Endodermal cell (in vitro differentiated cells): ENCODE data around the gene CALCOCO1. TPM values are rescaled to one million over a fixed set of nuclear protein-coding genes. Genes with fewer than 3 reads are reported as not detected.
"Not testable (repeated sequence)": the region's sequence is repeated elsewhere in the genome, so short reads cannot be mapped to it uniquely, and the experiment has no call there.

Source experiments
- DNase-seq: peaks from one replicate; pipeline ENCODE4 v3.0.0-alpha.2; 2017
- H3K27ac ChIP-seq: 2 replicates; pipeline ENCODE4 v1.5.1; 2013; ENCODE audit warnings: mild to moderate bottlenecking, low read depth, low read length, moderate library complexity
- H3K27me3 ChIP-seq: 2 replicates; pipeline ENCODE4 v1.6.1; 2013; ENCODE audit warnings: mild to moderate bottlenecking, low read length, moderate library complexity; ENCODE audit not compliant: insufficient read depth, control insufficient read depth, poor library complexity, severe bottlenecking
- H3K36me3 ChIP-seq: 2 replicates; pipeline ENCODE4 v1.7.0; 2013; ENCODE audit warnings: mild to moderate bottlenecking, low read length, moderate library complexity; ENCODE audit not compliant: control insufficient read depth, insufficient read depth
- H3K4me1 ChIP-seq: one replicate; pipeline ENCODE4 v1.7.0; 2013; ENCODE audit warnings: low read length; ENCODE audit not compliant: control insufficient read depth, insufficient read depth
- H3K4me3 ChIP-seq: 2 replicates; pipeline ENCODE4 v1.5.1; 2013; ENCODE audit warnings: mild to moderate bottlenecking, low read length, moderate library complexity
- H3K9ac ChIP-seq: 2 replicates; pipeline ENCODE4 v1.6.1; 2013; ENCODE audit warnings: mild to moderate bottlenecking, low read length, moderate library complexity; ENCODE audit not compliant: poor library complexity, severe bottlenecking; ENCODE audit errors: extremely low read depth
- H3K9me3 ChIP-seq: 2 replicates; pipeline ENCODE4 v1.6.1; 2013; ENCODE audit warnings: mild to moderate bottlenecking, low read length, moderate library complexity; ENCODE audit not compliant: control insufficient read depth
- H3K27ac Mint-ChIP-seq: 2 replicates; pipeline ENCODE4 v1.8.0; 2020; ENCODE audit warnings: mixed read lengths
- H3K27me3 Mint-ChIP-seq: 2 replicates; pipeline ENCODE4 v1.8.0; 2021; ENCODE audit warnings: mild to moderate bottlenecking, mixed read lengths; ENCODE audit not compliant: insufficient read depth
- H3K36me3 Mint-ChIP-seq: 2 replicates; pipeline ENCODE4 v1.8.0; 2020; ENCODE audit warnings: low read depth, mixed read lengths
- H3K4me1 Mint-ChIP-seq: 2 replicates; pipeline ENCODE4 v1.8.0; 2020; ENCODE audit warnings: mixed read lengths
- H3K4me3 Mint-ChIP-seq: 2 replicates; pipeline ENCODE4 v1.8.0; 2020; ENCODE audit warnings: mild to moderate bottlenecking, moderate library complexity, mixed read lengths
- H3K9me3 Mint-ChIP-seq: 2 replicates; pipeline ENCODE4 v1.8.0; 2020; ENCODE audit warnings: mild to moderate bottlenecking, mixed read lengths
- CTCF ChIP-seq: fragments of 200-600 bp; sonication (generic); conservative IDR thresholded peaks from 2 replicates; pipeline ENCODE4 v1.5.0; 2021; ENCODE audit warnings: antibody characterized with exemption, mild to moderate bottlenecking
- WGBS, 2 experiments: methylation state at CpG; one replicate each; pipeline versions ENCODE4 v1.1.5 to v1.1.7; 2013; ENCODE audit warnings: missing lambda C conversion rate in 2 of 2, mixed read lengths in 1 of 2; ENCODE audit not compliant: insufficient coverage in 1 of 2, insufficient read length in 1 of 2; 5-methylcytosine and 5-hydroxymethylcytosine counted together
- total RNA-seq, 2 donors: library from RNA; stranded (reverse); fragmentation: NEBNext Ultra II Directional in 1 of 2; extraction: Animal tissue kit (Norgen Biotek cat#: 25700) in 1 of 2; gene quantifications; 2 replicates in 1 of 2; 3 replicates in 1 of 2; pipeline ENCODE4 v1.2.1, GENCODE V29; 2021

CALCOCO1 gene
- total RNA-seq, 2 donors from 2014 or later = 41.4 to 45.7 TPM

GRCh38 chr12:53765891-53766290 is 38.6 kb upstream of the CALCOCO1 start:
- no peak for TF ChIP-seq CTCF
- peaks cover 79% of the 10 kb centered on the region for H3K27me3 Mint-ChIP-seq
- Histone ChIP-seq H3K36me3 (no peaks in the 10 kb centered on the region), H3K9me3 (no peaks in the 10 kb centered on the region), H3K9ac (no peak overlapping the region), H3K4me1 (no peaks in the 10 kb centered on the region), H3K27me3 (peaks cover 89% of the 10 kb centered on the region), H3K4me3 (no peak overlapping the region), H3K27ac (no peak overlapping the region)
- no peak for DNase-seq
- H3K4me3 Mint-ChIP-seq = no peak overlapping the region
- H3K27ac Mint-ChIP-seq = no peak overlapping the region
- WGBS, 2 experiments = 85% methylated on average over 2 of the region's 2 CpGs; no CpG with 5 or more reads in 1 of the 2 experiments
- no peaks in the 10 kb centered on the region for H3K36me3 Mint-ChIP-seq
- H3K4me1 Mint-ChIP-seq = no peaks in the 10 kb centered on the region
- H3K9me3 Mint-ChIP-seq = peaks cover 1% of the 10 kb centered on the region

- DNase-seq = no peak
- peaks cover 74% of the 10 kb centered on the region for H3K27me3 Mint-ChIP-seq
- no peak for TF ChIP-seq CTCF
- no peak overlapping the region for H3K4me3 Mint-ChIP-seq
- Histone ChIP-seq H3K27me3 (peaks cover 82% of the 10 kb centered on the region), H3K27ac (no peak overlapping the region), H3K9me3 (no peaks in the 10 kb centered on the region), H3K4me1 (no peaks in the 10 kb centered on the region), H3K9ac (no peak overlapping the region), H3K4me3 (no peak overlapping the region), H3K36me3 (no peaks in the 10 kb centered on the region)
- WGBS, 2 experiments = 85 to 91% methylated on average over 3 to 4 of the region's 4 CpGs
- H3K9me3 Mint-ChIP-seq = peaks cover 1% of the 10 kb centered on the region
- no peaks in the 10 kb centered on the region for H3K36me3 Mint-ChIP-seq
- H3K27ac Mint-ChIP-seq = no peak overlapping the region
- no peaks in the 10 kb centered on the region for H3K4me1 Mint-ChIP-seq
Observed at GRCh38 chr12:53764615-53765014, 37.4 kb upstream of the CALCOCO1 start.

DNA sequence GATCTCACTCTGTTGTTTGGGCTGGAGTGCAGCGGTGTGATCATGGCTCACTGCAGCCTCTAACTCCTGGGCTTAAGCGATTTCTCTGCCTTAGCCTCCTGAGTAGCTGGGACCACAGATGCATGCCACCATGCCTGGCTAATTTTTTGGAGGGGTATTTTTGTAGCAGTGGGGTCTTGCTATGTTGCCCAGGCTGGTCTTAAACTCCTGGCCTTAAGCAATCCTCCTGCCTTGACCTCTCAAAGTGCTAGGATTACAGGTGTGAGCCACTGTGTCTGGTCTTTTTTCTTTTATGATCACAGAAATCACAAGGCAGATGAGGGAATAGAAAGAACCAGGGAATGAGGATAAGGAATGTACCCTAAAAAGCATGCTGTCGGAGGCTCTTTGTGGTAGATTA is 35.5 kb upstream of the CALCOCO1 start:
- H3K9ac ChIP-seq, H3K27ac ChIP-seq, H3K4me3 ChIP-seq, H3K9me3 Mint-ChIP-seq, H3K4me3 Mint-ChIP-seq, H3K4me1 ChIP-seq, H3K27ac Mint-ChIP-seq, H3K36me3 Mint-ChIP-seq, H3K36me3 ChIP-seq, H3K9me3 ChIP-seq, DNase-seq: not testable (repeated sequence)
- WGBS, 2 experiments = 95% methylated on average over 3 of the region's 3 CpGs; no CpG with 5 or more reads in 1 of the 2 experiments
- Mint-ChIP-seq H3K27me3 (peaks cover 72% of the 10 kb centered on the region), H3K4me1 (peaks cover 10% of the 10 kb centered on the region)
- H3K27me3 ChIP-seq = peaks cover 85% of the 10 kb centered on the region

- no peaks in the 10 kb centered on the region for H3K36me3 ChIP-seq
- H3K36me3 Mint-ChIP-seq = no peaks in the 10 kb centered on the region
- peak; percentile 24 for DNase-seq
- peaks cover 71% of the 10 kb centered on the region for H3K27me3 ChIP-seq
- H3K9me3 ChIP-seq = no peaks in the 10 kb centered on the region
- H3K9ac ChIP-seq = no peak overlapping the region
- peaks cover 57% of the 10 kb centered on the region for H3K27me3 Mint-ChIP-seq
- H3K4me1 Mint-ChIP-seq = peaks cover 16% of the 10 kb centered on the region
- H3K4me3 ChIP-seq = no peak overlapping the region
- no peak overlapping the region for H3K4me3 Mint-ChIP-seq
- no peak for TF ChIP-seq CTCF
- no peaks in the 10 kb centered on the region for H3K4me1 ChIP-seq
- peaks cover 1% of the 10 kb centered on the region for H3K9me3 Mint-ChIP-seq
- no peak overlapping the region for H3K27ac Mint-ChIP-seq
- H3K27ac ChIP-seq = no peak overlapping the region
Observed at GRCh38 chr12:53761306-53761705, 34.1 kb upstream of the CALCOCO1 start.
